WTC11 (cell line): ENCODE results near the gene MYLK. TPM values are rescaled to one million over a fixed set of nuclear protein-coding genes. Genes with fewer than 3 reads are reported as not detected.

ENCODE experiments used
- ATAC-seq: fragments of 200-7000 bp; cut with Tn5 transposase; 2 replicates; pipeline ENCODE4 v1.10.0; 2021; ENCODE audit warnings: mild to moderate bottlenecking, moderate library complexity
- CTCF ChIA-PET: fragments of 300-600 bp; sonication (Branson Sonifier 250); formaldehyde crosslinking; loops from one replicate; lab custom pipeline; 2021; ENCODE audit warnings: antibody characterized with exemption; lab: Charles Lee
- POLR2A ChIA-PET: fragments of 350-600 bp; sonication (Branson Sonifier 250); formaldehyde crosslinking; loops from one replicate; lab custom pipeline; 2021; ENCODE audit warnings: antibody characterized with exemption; lab: Charles Lee
- DNase-seq: peaks from one replicate; pipeline ENCODE4 v3.0.0; 2021; ENCODE audit warnings: low spot score
- H3K27ac Mint-ChIP-seq: 2 replicates; pipeline ENCODE4 v1.8.0; 2021; ENCODE audit warnings: mixed read lengths
- H3K27me3 Mint-ChIP-seq: 2 replicates; pipeline ENCODE4 v1.8.0; 2021; ENCODE audit warnings: low read depth, mild to moderate bottlenecking, moderate library complexity, mixed read lengths
- H3K36me3 Mint-ChIP-seq: 2 replicates; pipeline ENCODE4 v1.8.0; 2021; ENCODE audit warnings: mixed read lengths
- H3K4me1 Mint-ChIP-seq: 2 replicates; pipeline ENCODE4 v1.8.0; 2022; ENCODE audit warnings: mixed read lengths
- H3K4me3 Mint-ChIP-seq: 2 replicates; pipeline ENCODE4 v1.8.0; 2021; ENCODE audit warnings: mild to moderate bottlenecking, moderate library complexity, mixed read lengths
- H3K9me3 Mint-ChIP-seq: 2 replicates; pipeline ENCODE4 v1.8.0; 2021; ENCODE audit warnings: mixed read lengths
- ATF1 ChIP-seq: sonication (generic); formaldehyde crosslinking; IDR thresholded peaks from 2 replicates; pipeline ENCODE4 v1.8.1; 2023; ENCODE audit warnings: mild to moderate bottlenecking, moderate library complexity, missing genetic modification reagents
- CREB1 ChIP-seq: sonication (generic); formaldehyde crosslinking; IDR thresholded peaks from 2 replicates; pipeline ENCODE4 v1.8.0; 2023; ENCODE audit warnings: mild to moderate bottlenecking, missing genetic modification reagents
- CREM ChIP-seq: sonication (generic); formaldehyde crosslinking; IDR thresholded peaks from 2 replicates; pipeline ENCODE4 v1.8.1; 2022; ENCODE audit warnings: mild to moderate bottlenecking, missing genetic modification reagents, moderate library complexity
- EMX1 ChIP-seq: fragments of 250-450 bp; sonication (Bioruptor Pico); IDR thresholded peaks from 2 replicates; pipeline ENCODE4 v1.8.0; 2021; ENCODE audit warnings: mild to moderate bottlenecking
- ETV6 ChIP-seq: sonication (generic); formaldehyde crosslinking; IDR thresholded peaks from 2 replicates; pipeline ENCODE4 v1.8.1; 2022; ENCODE audit warnings: mild to moderate bottlenecking, missing genetic modification reagents
- GABPB1 ChIP-seq: sonication (generic); formaldehyde crosslinking; IDR thresholded peaks from 2 replicates; pipeline ENCODE4 v1.8.1; 2023; ENCODE audit warnings: mild to moderate bottlenecking, missing genetic modification reagents
- JAZF1 ChIP-seq: fragments of 250-450 bp; sonication (Bioruptor Pico); IDR thresholded peaks from 2 replicates; pipeline ENCODE4 v1.9.0; 2021; ENCODE audit warnings: moderate library complexity, mild to moderate bottlenecking, inconsistent platforms
- NR3C1 ChIP-seq: sonication (generic); formaldehyde crosslinking; conservative IDR thresholded peaks from 2 replicates; pipeline ENCODE4 v1.8.1; 2023; ENCODE audit warnings: low read depth, mild to moderate bottlenecking, missing genetic modification reagents
- RELA ChIP-seq: sonication (generic); formaldehyde crosslinking; IDR thresholded peaks from 2 replicates; pipeline ENCODE4 v1.8.1; 2022; ENCODE audit warnings: missing genetic modification reagents, mild to moderate bottlenecking, borderline replicate concordance
- SOX15 ChIP-seq: fragments of 250-450 bp; sonication (Bioruptor Pico); IDR thresholded peaks from 2 replicates; pipeline ENCODE4 v1.9.0; 2021; ENCODE audit warnings: mild to moderate bottlenecking
- ZBTB21 ChIP-seq: sonication (generic); formaldehyde crosslinking; IDR thresholded peaks from 2 replicates; pipeline ENCODE4 v1.8.1; 2023; ENCODE audit warnings: mild to moderate bottlenecking, missing genetic modification reagents, borderline replicate concordance
- ZNF121 ChIP-seq: sonication (generic); formaldehyde crosslinking; IDR thresholded peaks from 2 replicates; pipeline ENCODE4 v1.8.0; 2023; ENCODE audit warnings: missing genetic modification reagents
- ZNF232 ChIP-seq: sonication (generic); formaldehyde crosslinking; IDR thresholded peaks from 2 replicates; pipeline ENCODE4 v1.8.0; 2022; ENCODE audit warnings: mild to moderate bottlenecking, missing genetic modification reagents
- ZNF263 ChIP-seq: sonication (generic); formaldehyde crosslinking; IDR thresholded peaks from 2 replicates; pipeline ENCODE4 v1.8.1; 2022; ENCODE audit warnings: low read depth, mild to moderate bottlenecking, moderate library complexity, missing genetic modification reagents
- ZNF423 ChIP-seq: fragments of 250-450 bp; sonication (Bioruptor Pico); IDR thresholded peaks from 2 replicates; pipeline ENCODE4 v2.1.2; 2022; ENCODE audit warnings: mild to moderate bottlenecking, moderate library complexity
- ZNF671 ChIP-seq: fragments of 250-450 bp; sonication (Bioruptor Pico); IDR thresholded peaks from 2 replicates; pipeline ENCODE4 v1.8.0; 2021; ENCODE audit warnings: mild to moderate bottlenecking
- total RNA-seq: library from RNA; stranded (reverse); gene quantifications from 3 replicates; pipeline ENCODE4 v1.2.3, GENCODE V29; 2021
- TF ChIP-seq, protein P1 (sequence below): fragments of 250-450 bp; sonication (Bioruptor Pico); IDR thresholded peaks from 2 replicates; pipeline ENCODE4 v2.1.2; 2022; ENCODE audit warnings: mild to moderate bottlenecking, moderate library complexity
- TF ChIP-seq, protein P2 (sequence below): sonication (generic); formaldehyde crosslinking; IDR thresholded peaks from 2 replicates; pipeline ENCODE4 v1.8.1; 2023; ENCODE audit warnings: mild to moderate bottlenecking, missing genetic modification reagents
- TF ChIP-seq, protein P3 (sequence below): sonication (generic); formaldehyde crosslinking; IDR thresholded peaks from 2 replicates; pipeline ENCODE4 v1.8.0; 2022; ENCODE audit warnings: mild to moderate bottlenecking, missing genetic modification reagents
- TF ChIP-seq, protein P4 (sequence below): sonication (generic); formaldehyde crosslinking; conservative IDR thresholded peaks from 2 replicates; pipeline ENCODE4 v1.8.1; 2022; ENCODE audit warnings: mild to moderate bottlenecking, missing genetic modification reagents
- TF ChIP-seq, protein P5 (sequence below): fragments of 250-450 bp; sonication (Bioruptor Pico); IDR thresholded peaks from 2 replicates; pipeline ENCODE4 v1.9.0; 2021; ENCODE audit warnings: mild to moderate bottlenecking
- TF ChIP-seq, protein P6 (sequence below): sonication (generic); formaldehyde crosslinking; IDR thresholded peaks from 2 replicates; pipeline ENCODE4 v1.8.1; 2023; ENCODE audit warnings: mild to moderate bottlenecking, missing genetic modification reagents, moderate library complexity
- TF ChIP-seq, protein P7 (sequence below): sonication (generic); formaldehyde crosslinking; conservative IDR thresholded peaks from 2 replicates; pipeline ENCODE4 v1.8.1; 2023; ENCODE audit warnings: mild to moderate bottlenecking, low read depth, missing genetic modification reagents, moderate library complexity
- TF ChIP-seq, protein P8 (sequence below): sonication (generic); formaldehyde crosslinking; IDR thresholded peaks from 2 replicates; pipeline ENCODE4 v1.8.0; 2022; ENCODE audit warnings: mild to moderate bottlenecking, missing genetic modification reagents

Gene MYLK
- total RNA-seq, 1 experiment from 2014 or later = 10.4 TPM

DNA sequence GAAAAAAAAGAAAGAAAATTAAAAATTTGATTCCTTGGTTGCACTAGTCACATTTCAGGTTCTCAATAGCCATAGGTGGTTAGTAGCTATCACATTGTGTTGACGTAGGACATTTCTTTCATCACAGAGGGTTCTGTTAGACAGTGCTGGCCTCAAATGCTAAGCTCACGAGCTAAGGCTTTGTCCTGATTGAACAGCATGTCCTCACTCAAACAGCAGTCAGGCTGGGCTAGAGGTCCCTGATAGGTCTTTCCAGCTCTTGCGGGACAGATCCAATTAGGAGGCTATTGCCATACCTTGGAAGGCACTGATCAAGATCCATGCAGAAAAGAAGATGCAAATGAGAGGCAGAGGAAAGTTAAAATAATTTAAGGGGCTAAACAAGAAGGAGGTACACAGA, 213.4 kb downstream of the MYLK start (continued):
- TF ChIP-seq, protein P1, sequence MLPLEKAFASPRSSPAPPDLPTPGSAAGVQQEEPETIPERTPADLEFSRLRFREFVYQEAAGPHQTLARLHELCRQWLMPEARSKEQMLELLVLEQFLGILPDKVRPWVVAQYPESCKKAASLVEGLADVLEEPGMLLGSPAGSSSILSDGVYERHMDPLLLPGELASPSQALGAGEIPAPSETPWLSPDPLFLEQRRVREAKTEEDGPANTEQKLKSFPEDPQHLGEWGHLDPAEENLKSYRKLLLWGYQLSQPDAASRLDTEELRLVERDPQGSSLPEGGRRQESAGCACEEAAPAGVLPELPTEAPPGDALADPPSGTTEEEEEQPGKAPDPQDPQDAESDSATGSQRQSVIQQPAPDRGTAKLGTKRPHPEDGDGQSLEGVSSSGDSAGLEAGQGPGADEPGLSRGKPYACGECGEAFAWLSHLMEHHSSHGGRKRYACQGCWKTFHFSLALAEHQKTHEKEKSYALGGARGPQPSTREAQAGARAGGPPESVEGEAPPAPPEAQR (CRISPR knock-in tag) = no peak
- no peak for TF ChIP-seq JAZF1
- no peak for TF ChIP-seq ZNF232
- no peak for TF ChIP-seq CREM (CRISPR knock-in tag)
- TF ChIP-seq, protein P2, sequence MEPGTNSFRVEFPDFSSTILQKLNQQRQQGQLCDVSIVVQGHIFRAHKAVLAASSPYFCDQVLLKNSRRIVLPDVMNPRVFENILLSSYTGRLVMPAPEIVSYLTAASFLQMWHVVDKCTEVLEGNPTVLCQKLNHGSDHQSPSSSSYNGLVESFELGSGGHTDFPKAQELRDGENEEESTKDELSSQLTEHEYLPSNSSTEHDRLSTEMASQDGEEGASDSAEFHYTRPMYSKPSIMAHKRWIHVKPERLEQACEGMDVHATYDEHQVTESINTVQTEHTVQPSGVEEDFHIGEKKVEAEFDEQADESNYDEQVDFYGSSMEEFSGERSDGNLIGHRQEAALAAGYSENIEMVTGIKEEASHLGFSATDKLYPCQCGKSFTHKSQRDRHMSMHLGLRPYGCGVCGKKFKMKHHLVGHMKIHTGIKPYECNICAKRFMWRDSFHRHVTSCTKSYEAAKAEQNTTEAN (CRISPR knock-in tag) = no peak
- no peak for TF ChIP-seq SOX15 (CRISPR knock-in tag)
- TF ChIP-seq, protein P3, sequence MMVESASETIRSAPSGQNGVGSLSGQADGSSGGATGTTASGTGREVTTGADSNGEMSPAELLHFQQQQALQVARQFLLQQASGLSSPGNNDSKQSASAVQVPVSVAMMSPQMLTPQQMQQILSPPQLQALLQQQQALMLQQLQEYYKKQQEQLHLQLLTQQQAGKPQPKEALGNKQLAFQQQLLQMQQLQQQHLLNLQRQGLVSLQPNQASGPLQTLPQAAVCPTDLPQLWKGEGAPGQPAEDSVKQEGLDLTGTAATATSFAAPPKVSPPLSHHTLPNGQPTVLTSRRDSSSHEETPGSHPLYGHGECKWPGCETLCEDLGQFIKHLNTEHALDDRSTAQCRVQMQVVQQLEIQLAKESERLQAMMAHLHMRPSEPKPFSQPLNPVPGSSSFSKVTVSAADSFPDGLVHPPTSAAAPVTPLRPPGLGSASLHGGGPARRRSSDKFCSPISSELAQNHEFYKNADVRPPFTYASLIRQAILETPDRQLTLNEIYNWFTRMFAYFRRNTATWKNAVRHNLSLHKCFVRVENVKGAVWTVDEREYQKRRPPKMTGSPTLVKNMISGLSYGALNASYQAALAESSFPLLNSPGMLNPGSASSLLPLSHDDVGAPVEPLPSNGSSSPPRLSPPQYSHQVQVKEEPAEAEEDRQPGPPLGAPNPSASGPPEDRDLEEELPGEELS (CRISPR knock-in tag) = no peak
- TF ChIP-seq RELA (CRISPR knock-in tag) = no peak

DNA sequence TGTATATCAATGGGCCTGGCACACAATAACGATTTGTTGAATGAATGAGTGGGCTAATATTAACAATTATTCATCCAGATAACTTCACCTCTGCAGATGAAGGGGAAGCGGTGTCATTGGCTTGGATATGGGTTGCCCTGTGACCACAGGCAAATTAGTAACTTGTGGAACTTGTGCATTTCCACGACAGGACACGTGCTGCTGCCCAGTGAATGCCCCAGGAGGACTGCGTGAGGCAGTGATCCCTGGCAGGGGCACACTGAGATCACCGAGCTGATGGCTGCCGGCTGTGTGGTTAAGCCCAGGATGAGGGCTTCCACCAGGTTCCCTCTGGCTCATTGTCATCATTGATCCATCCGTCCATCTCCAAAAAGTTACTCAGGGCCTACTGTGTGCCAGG, 215.2 kb downstream of the MYLK start:
- CTCF ChIA-PET = no interaction called here
- POLR2A ChIA-PET = no interaction called here
- Mint-ChIP-seq H3K4me1 (peaks cover 5% of the 10 kb centered on the region), H3K9me3 (no peaks in the 10 kb centered on the region), H3K36me3 (no peaks in the 10 kb centered on the region), H3K27ac (no peak overlapping the region), H3K27me3 (peaks cover 4% of the 10 kb centered on the region), H3K4me3 (no peak overlapping the region)
- DNase-seq (no peak), ATAC-seq (no peak)
- TF ChIP-seq NR3C1 (CRISPR knock-in tag) (no peak), ZNF121 (CRISPR knock-in tag) (no peak), ETV6 (no peak), ATF1 (CRISPR knock-in tag) (no peak), EMX1 (CRISPR knock-in tag) (no peak), CREB1 (CRISPR knock-in tag) (no peak)
- TF ChIP-seq, protein P4, sequence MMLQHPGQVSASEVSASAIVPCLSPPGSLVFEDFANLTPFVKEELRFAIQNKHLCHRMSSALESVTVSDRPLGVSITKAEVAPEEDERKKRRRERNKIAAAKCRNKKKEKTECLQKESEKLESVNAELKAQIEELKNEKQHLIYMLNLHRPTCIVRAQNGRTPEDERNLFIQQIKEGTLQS (CRISPR knock-in tag) = no peak
- TF ChIP-seq, protein P5, sequence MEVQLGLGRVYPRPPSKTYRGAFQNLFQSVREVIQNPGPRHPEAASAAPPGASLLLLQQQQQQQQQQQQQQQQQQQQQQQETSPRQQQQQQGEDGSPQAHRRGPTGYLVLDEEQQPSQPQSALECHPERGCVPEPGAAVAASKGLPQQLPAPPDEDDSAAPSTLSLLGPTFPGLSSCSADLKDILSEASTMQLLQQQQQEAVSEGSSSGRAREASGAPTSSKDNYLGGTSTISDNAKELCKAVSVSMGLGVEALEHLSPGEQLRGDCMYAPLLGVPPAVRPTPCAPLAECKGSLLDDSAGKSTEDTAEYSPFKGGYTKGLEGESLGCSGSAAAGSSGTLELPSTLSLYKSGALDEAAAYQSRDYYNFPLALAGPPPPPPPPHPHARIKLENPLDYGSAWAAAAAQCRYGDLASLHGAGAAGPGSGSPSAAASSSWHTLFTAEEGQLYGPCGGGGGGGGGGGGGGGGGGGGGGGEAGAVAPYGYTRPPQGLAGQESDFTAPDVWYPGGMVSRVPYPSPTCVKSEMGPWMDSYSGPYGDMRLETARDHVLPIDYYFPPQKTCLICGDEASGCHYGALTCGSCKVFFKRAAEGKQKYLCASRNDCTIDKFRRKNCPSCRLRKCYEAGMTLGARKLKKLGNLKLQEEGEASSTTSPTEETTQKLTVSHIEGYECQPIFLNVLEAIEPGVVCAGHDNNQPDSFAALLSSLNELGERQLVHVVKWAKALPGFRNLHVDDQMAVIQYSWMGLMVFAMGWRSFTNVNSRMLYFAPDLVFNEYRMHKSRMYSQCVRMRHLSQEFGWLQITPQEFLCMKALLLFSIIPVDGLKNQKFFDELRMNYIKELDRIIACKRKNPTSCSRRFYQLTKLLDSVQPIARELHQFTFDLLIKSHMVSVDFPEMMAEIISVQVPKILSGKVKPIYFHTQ (CRISPR knock-in tag) = no peak

DNA sequence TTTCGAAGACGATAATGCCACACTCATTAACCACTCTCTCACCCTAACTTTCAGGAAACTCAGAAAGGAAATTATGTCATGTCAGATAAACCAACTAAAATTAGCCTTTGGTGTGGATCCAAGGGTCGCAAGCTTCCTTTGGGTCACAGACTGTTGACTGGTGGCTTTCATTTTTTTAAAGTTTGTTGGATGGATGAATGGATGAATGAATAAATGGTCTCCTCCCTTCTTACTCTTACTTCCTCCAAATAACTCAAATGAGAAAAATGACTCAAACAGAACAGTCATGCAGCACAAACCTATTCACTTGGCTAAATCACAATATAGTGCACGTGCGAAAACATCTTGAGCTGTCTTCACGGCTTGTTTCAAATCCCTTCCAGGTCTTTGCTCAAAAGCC, 216.3 kb downstream of the MYLK start:
- no peak overlapping the region for H3K27ac Mint-ChIP-seq
- peaks cover 4% of the 10 kb centered on the region for H3K27me3 Mint-ChIP-seq
- ATAC-seq (no peak), DNase-seq (no peak)
- H3K4me1 Mint-ChIP-seq = no peaks in the 10 kb centered on the region
- ChIA-PET POLR2A (no interaction called here), CTCF (interaction anchor here (1.2 to 1.9 kb wide), 3 partner anchors 13 to 25 kb away, joined by 3 to 5 read pairs (median 3); no protein-coding TSS in a partner anchor)
- no peaks in the 10 kb centered on the region for H3K36me3 Mint-ChIP-seq
- no peak overlapping the region for H3K4me3 Mint-ChIP-seq
- no peaks in the 10 kb centered on the region for H3K9me3 Mint-ChIP-seq
- no peak for TF ChIP-seq NR3C1 (CRISPR knock-in tag)
- TF ChIP-seq ZNF263 (CRISPR knock-in tag) = no peak
- TF ChIP-seq, protein P6, sequence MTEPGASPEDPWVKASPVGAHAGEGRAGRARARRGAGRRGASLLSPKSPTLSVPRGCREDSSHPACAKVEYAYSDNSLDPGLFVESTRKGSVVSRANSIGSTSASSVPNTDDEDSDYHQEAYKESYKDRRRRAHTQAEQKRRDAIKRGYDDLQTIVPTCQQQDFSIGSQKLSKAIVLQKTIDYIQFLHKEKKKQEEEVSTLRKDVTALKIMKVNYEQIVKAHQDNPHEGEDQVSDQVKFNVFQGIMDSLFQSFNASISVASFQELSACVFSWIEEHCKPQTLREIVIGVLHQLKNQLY (CRISPR knock-in tag) = no peak
- TF ChIP-seq ZNF671 (CRISPR knock-in tag) = no peak
- no peak for TF ChIP-seq ZNF423
- TF ChIP-seq, protein P7, sequence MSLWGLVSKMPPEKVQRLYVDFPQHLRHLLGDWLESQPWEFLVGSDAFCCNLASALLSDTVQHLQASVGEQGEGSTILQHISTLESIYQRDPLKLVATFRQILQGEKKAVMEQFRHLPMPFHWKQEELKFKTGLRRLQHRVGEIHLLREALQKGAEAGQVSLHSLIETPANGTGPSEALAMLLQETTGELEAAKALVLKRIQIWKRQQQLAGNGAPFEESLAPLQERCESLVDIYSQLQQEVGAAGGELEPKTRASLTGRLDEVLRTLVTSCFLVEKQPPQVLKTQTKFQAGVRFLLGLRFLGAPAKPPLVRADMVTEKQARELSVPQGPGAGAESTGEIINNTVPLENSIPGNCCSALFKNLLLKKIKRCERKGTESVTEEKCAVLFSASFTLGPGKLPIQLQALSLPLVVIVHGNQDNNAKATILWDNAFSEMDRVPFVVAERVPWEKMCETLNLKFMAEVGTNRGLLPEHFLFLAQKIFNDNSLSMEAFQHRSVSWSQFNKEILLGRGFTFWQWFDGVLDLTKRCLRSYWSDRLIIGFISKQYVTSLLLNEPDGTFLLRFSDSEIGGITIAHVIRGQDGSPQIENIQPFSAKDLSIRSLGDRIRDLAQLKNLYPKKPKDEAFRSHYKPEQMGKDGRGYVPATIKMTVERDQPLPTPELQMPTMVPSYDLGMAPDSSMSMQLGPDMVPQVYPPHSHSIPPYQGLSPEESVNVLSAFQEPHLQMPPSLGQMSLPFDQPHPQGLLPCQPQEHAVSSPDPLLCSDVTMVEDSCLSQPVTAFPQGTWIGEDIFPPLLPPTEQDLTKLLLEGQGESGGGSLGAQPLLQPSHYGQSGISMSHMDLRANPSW (CRISPR knock-in tag) = no peak
- no peak for TF ChIP-seq GABPB1 (CRISPR knock-in tag)
- TF ChIP-seq ZBTB21 (CRISPR knock-in tag) = no peak
- TF ChIP-seq, protein P8, sequence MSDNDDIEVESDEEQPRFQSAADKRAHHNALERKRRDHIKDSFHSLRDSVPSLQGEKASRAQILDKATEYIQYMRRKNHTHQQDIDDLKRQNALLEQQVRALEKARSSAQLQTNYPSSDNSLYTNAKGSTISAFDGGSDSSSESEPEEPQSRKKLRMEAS (CRISPR knock-in tag) = no peak
